ENCODE data around the gene RBM11. TPM values are rescaled to one million over a fixed set of nuclear protein-coding genes. Genes with fewer than 3 reads are reported as not detected.
A peak's percentile ranks its signal among the peaks of the same experiment; 100 is the strongest.

Gene RBM11
- total RNA-seq, 3 donors from 2014 or later, result 5.6 TPM; not detected in 1

DNA sequence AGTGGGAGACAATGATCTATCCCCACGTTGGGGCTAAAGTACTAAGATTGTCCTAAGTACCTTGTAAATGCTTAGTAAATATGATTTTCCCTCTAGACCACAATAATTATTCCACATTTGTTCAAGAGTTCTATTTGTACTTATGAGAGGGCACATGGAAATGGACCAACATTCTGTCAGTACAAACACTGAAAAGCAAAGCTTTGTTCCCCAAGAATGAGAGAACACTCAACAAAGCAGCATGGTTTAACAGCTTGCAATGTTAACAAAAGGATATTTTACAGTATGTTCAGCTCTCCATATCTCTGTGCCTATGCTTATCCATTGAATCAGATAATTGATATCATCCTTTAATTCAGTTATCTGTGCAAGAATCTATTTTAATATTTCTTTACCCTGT is 35.4 kb downstream of the RBM11 start:
- TF ChIP-seq POLR2AphosphoS5 (IDR thresholded peaks at IDR 0.05) (no peak), POLR2A (IDR thresholded peaks at IDR 0.05) (no peak), CTCF (IDR thresholded peaks at IDR 0.05) (no peak)
- Histone ChIP-seq H3K36me3 (no peaks in the 10 kb centered on the region), H3K4me1 (no peaks in the 10 kb centered on the region), H3K27ac (no peak overlapping the region), H3K9me3 (no peaks in the 10 kb centered on the region), H3K4me3 (no peak overlapping the region), H3K27me3 (no peaks in the 10 kb centered on the region)
- intact Hi-C loops (cut with DNase I; ENCODE audit: low total_unique reads), result no loop called here
- DNase-seq (ENCODE audit: low spot score in 2 of 2), result no peak

DNA sequence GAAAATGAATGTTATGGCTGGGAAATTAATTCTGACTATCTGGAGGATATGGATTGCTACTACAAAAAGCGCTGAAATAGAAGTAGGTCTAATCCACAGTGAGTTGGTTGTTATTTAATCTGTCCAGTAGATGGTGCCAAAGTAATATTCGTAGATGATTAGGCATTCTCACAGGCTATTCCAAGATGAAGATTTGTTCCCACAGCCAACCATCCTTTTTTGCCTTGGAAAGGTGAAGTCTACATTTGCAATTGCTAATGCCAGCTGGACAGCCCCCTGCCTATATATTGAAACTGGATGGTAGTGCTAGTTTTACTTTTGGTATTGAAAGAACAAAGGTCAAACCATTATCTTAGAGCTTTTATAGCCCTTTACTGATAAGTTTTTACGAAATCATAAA is 43.8 kb downstream of the RBM11 start:
- DNase-seq (ENCODE audit: low spot score in 2 of 2), result no peak
- no peaks in the 10 kb centered on the region for H3K27me3 ChIP-seq
- TF ChIP-seq CTCF (IDR thresholded peaks at IDR 0.05) (peak in 2 of 3 donors; percentile 48 to 70), POLR2AphosphoS5 (IDR thresholded peaks at IDR 0.05) (no peak)
- H3K36me3 ChIP-seq, result no peaks in the 10 kb centered on the region
- intact Hi-C loops (cut with DNase I; ENCODE audit: low total_unique reads), result no loop called here
- no peak overlapping the region for H3K4me3 ChIP-seq
- H3K27ac ChIP-seq, result no peak overlapping the region
- no peaks in the 10 kb centered on the region for H3K4me1 ChIP-seq
- H3K9me3 ChIP-seq, result no peaks in the 10 kb centered on the region

GRCh38 chr21:14260174-14260764 is 44.3 kb downstream of the RBM11 start:
- TF ChIP-seq CTCF (IDR thresholded peaks at IDR 0.05) (no peak), POLR2A (IDR thresholded peaks at IDR 0.05) (no peak), POLR2AphosphoS5 (IDR thresholded peaks at IDR 0.05) (no peak)
- Histone ChIP-seq H3K4me1 (no peaks in the 10 kb centered on the region), H3K27me3 (no peaks in the 10 kb centered on the region), H3K36me3 (no peaks in the 10 kb centered on the region), H3K27ac (no peak overlapping the region), H3K9me3 (no peaks in the 10 kb centered on the region), H3K4me3 (no peak overlapping the region)
- DNase-seq (ENCODE audit: low spot score in 2 of 2), result no peak
- intact Hi-C loops (cut with DNase I; ENCODE audit: low total_unique reads), result no loop called here

- Histone ChIP-seq H3K9me3 (no peaks in the 10 kb centered on the region), H3K27me3 (no peaks in the 10 kb centered on the region), H3K4me3 (no peak overlapping the region), H3K4me1 (no peaks in the 10 kb centered on the region), H3K27ac (no peak overlapping the region), H3K36me3 (no peaks in the 10 kb centered on the region)
- TF ChIP-seq POLR2AphosphoS5 (IDR thresholded peaks at IDR 0.05) (no peak), POLR2A (IDR thresholded peaks at IDR 0.05) (no peak), CTCF (IDR thresholded peaks at IDR 0.05) (no peak)
- intact Hi-C loops (cut with DNase I; ENCODE audit: low total_unique reads), result no loop called here
- DNase-seq (ENCODE audit: low spot score in 2 of 2), result no peak
Observed at GRCh38 chr21:14262039-14262438, 46.1 kb downstream of the RBM11 start.

DNA sequence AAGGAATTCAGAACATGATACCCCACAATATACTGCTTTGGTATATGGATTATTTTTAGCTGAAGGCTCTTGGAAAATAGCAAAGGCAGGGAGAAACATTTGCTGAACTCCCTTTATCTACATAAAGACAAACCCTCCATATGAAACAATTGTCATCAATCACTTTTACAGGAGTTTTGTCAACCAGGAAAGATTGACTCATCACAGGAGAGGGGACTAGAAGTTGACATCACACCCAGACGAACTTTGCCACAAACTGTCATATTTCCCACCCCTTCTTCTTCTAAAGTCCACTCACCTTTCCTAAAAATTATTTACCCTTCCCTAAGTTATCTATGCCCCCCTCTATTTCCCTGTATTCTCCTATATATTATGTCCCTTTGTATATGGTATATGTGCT is 47.9 kb downstream of the RBM11 start:
- intact Hi-C loops (cut with DNase I; ENCODE audit: low total_unique reads), result no loop called here
- Histone ChIP-seq H3K4me3 (no peak overlapping the region), H3K4me1 (no peaks in the 10 kb centered on the region), H3K36me3 (no peaks in the 10 kb centered on the region), H3K9me3 (no peaks in the 10 kb centered on the region), H3K27ac (no peak overlapping the region), H3K27me3 (no peaks in the 10 kb centered on the region)
- DNase-seq (ENCODE audit: low spot score in 2 of 2), result no peak
- no peak for TF ChIP-seq POLR2A (IDR thresholded peaks at IDR 0.05)

DNA sequence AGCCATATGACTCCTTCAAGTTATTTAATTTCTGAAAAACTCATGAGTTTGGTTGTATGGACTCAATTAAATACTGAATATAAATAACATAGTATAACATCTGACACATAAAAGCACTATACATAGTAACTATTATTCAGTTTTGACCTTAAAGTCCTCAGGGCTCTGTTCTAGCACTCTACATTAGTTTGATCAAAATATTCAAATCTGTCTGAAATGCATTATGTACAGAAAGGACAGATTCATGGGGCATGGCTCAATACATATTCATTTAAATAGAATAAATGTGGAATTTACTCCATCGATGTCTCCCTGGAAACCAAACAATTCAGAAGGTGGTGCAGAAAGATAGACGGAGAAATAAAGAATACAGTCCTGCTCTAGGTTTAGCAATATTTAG is 49.1 kb downstream of the RBM11 start:
- Histone ChIP-seq H3K27ac (no peak overlapping the region), H3K4me1 (no peaks in the 10 kb centered on the region), H3K4me3 (no peak overlapping the region), H3K36me3 (no peaks in the 10 kb centered on the region), H3K27me3 (no peaks in the 10 kb centered on the region), H3K9me3 (no peaks in the 10 kb centered on the region)
- TF ChIP-seq CTCF (IDR thresholded peaks at IDR 0.05) (no peak), POLR2AphosphoS5 (IDR thresholded peaks at IDR 0.05) (no peak), POLR2A (IDR thresholded peaks at IDR 0.05) (no peak)
- intact Hi-C loops (cut with DNase I; ENCODE audit: low total_unique reads), result no loop called here
- no peak for DNase-seq (ENCODE audit: low spot score in 2 of 2)

Measured in breast epithelium (tissue), 4 donors.